Measurements from ENCODE around the gene RTL5. TPM values are rescaled to one million over a fixed set of nuclear protein-coding genes. Genes with fewer than 3 reads are reported as not detected.

The RTL5 gene
- total and polyA plus RNA-seq, 2 experiments from 2014 or later = 0.31 to 0.94 TPM

DNA sequence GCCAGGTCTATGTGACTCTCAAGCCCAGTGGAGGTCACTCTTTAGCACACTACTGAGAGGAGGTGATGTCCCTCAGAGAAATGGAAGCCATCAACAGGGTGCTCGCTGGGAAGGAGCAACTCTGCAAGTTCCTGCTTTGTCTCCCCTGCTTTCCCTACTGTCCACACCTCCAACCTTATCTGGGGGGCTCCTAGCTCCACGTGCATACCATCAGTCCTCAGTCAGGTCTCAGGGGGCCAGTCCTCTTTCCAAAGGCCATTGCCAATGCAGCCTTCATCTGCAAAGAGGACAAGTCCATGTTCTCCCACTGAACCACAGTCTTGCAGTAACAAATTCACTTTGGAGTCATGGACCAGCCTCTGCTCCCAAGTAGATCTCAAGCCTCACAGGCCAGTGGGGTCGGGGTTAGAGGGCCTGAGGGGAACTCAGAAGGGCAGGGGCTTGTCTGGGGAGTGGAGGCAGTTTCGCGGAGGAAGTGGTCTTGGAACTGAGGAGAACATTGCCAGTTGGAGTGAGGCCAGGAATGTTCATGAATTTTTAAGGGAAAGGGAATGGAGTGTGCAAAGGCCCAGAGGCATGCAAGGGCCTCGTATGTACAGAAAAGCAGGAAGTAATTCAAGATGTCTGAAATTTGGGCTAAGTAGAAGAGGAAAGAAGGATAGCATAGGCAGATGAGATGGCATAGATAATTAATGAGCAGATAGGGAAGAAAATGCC lies 8.9 kb downstream of the RTL5 start (continued):
- TF ChIP-seq, protein P1, sequence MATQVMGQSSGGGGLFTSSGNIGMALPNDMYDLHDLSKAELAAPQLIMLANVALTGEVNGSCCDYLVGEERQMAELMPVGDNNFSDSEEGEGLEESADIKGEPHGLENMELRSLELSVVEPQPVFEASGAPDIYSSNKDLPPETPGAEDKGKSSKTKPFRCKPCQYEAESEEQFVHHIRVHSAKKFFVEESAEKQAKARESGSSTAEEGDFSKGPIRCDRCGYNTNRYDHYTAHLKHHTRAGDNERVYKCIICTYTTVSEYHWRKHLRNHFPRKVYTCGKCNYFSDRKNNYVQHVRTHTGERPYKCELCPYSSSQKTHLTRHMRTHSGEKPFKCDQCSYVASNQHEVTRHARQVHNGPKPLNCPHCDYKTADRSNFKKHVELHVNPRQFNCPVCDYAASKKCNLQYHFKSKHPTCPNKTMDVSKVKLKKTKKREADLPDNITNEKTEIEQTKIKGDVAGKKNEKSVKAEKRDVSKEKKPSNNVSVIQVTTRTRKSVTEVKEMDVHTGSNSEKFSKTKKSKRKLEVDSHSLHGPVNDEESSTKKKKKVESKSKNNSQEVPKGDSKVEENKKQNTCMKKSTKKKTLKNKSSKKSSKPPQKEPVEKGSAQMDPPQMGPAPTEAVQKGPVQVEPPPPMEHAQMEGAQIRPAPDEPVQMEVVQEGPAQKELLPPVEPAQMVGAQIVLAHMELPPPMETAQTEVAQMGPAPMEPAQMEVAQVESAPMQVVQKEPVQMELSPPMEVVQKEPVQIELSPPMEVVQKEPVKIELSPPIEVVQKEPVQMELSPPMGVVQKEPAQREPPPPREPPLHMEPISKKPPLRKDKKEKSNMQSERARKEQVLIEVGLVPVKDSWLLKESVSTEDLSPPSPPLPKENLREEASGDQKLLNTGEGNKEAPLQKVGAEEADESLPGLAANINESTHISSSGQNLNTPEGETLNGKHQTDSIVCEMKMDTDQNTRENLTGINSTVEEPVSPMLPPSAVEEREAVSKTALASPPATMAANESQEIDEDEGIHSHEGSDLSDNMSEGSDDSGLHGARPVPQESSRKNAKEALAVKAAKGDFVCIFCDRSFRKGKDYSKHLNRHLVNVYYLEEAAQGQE (IDR thresholded peaks at IDR 0.05; ENCODE audit: unreplicated experiment) = no peak
- TF ChIP-seq EZH2 (IDR thresholded peaks at IDR 0.05; ENCODE audit: low read depth, unreplicated experiment) (no peak), CREB1 (CRISPR knock-in tag; IDR thresholded peaks at IDR 0.05; ENCODE audit: low read depth) (no peak)
- TF ChIP-seq, protein P2, sequence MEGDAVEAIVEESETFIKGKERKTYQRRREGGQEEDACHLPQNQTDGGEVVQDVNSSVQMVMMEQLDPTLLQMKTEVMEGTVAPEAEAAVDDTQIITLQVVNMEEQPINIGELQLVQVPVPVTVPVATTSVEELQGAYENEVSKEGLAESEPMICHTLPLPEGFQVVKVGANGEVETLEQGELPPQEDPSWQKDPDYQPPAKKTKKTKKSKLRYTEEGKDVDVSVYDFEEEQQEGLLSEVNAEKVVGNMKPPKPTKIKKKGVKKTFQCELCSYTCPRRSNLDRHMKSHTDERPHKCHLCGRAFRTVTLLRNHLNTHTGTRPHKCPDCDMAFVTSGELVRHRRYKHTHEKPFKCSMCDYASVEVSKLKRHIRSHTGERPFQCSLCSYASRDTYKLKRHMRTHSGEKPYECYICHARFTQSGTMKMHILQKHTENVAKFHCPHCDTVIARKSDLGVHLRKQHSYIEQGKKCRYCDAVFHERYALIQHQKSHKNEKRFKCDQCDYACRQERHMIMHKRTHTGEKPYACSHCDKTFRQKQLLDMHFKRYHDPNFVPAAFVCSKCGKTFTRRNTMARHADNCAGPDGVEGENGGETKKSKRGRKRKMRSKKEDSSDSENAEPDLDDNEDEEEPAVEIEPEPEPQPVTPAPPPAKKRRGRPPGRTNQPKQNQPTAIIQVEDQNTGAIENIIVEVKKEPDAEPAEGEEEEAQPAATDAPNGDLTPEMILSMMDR (conservative IDR thresholded peaks at IDR 0.05; ENCODE audit: low read depth in 2 of 2) = no peak
- TF ChIP-seq, protein P3, sequence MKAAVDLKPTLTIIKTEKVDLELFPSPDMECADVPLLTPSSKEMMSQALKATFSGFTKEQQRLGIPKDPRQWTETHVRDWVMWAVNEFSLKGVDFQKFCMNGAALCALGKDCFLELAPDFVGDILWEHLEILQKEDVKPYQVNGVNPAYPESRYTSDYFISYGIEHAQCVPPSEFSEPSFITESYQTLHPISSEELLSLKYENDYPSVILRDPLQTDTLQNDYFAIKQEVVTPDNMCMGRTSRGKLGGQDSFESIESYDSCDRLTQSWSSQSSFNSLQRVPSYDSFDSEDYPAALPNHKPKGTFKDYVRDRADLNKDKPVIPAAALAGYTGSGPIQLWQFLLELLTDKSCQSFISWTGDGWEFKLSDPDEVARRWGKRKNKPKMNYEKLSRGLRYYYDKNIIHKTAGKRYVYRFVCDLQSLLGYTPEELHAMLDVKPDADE (IDR thresholded peaks at IDR 0.05) = no peak

DNA sequence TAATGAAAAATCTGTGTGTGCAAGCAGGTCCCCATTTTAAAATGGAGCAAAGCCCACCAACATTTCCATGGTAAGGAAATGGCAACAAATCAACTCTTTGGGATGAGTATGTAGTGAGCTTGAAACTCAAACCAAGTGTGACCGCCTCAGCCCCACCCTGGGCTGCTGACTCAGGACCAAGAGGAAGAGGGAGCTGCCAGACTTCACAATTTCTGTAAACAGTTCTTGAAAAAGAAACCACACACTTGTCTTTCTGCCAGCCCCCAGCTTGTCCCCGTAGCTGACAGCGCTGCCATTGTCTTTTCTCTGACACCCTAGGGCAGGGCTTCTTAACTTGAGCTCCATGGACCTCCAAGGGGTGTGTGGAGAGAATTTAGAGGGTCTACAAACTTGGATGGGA lies 10.3 kb downstream of the RTL5 start:
- Histone ChIP-seq H3K27ac (ENCODE audit: low read depth) (no peak overlapping the region), H3F3A (replicated peaks; ENCODE audit: low read depth) (no peaks in the 10 kb centered on the region), H3K4me2 (no peak overlapping the region), H2AFZ (no peak overlapping the region), H3K4me1 (ENCODE audit: insufficient read depth) (peaks cover 3% of the 10 kb centered on the region), H3K36me3 (ENCODE audit: insufficient read depth) (no peaks in the 10 kb centered on the region), H3K9me2 (ENCODE audit: insufficient read depth) (no peaks in the 10 kb centered on the region), H3K4me3 (no peak overlapping the region), H3K79me2 (replicated peaks; ENCODE audit: insufficient read depth) (no peaks in the 10 kb centered on the region), H3K27me3 (ENCODE audit: insufficient read depth) (no peaks in the 10 kb centered on the region), H4K20me1 (replicated peaks; ENCODE audit: insufficient read depth) (no peaks in the 10 kb centered on the region)
- Mint-ChIP-seq H3K9me3 (no peaks in the 10 kb centered on the region; the same call in 2 of the 3 replicates), H3K4me1 (peaks cover 33% of the 10 kb centered on the region), H3K36me3 (ENCODE audit: low read depth) (peaks cover 4% of the 10 kb centered on the region; the same call in 1 of the 3 replicates), H3K27me3 (ENCODE audit: insufficient read depth, low read depth, poor library complexity) (peaks cover 2% of the 10 kb centered on the region), H3K27ac (no peak overlapping the region), H3K4me3 (no peak overlapping the region)
- ATAC-seq (no peak), DNase-seq (ENCODE audit: low spot score) (no peak)
- TF ChIP-seq, protein P4, sequence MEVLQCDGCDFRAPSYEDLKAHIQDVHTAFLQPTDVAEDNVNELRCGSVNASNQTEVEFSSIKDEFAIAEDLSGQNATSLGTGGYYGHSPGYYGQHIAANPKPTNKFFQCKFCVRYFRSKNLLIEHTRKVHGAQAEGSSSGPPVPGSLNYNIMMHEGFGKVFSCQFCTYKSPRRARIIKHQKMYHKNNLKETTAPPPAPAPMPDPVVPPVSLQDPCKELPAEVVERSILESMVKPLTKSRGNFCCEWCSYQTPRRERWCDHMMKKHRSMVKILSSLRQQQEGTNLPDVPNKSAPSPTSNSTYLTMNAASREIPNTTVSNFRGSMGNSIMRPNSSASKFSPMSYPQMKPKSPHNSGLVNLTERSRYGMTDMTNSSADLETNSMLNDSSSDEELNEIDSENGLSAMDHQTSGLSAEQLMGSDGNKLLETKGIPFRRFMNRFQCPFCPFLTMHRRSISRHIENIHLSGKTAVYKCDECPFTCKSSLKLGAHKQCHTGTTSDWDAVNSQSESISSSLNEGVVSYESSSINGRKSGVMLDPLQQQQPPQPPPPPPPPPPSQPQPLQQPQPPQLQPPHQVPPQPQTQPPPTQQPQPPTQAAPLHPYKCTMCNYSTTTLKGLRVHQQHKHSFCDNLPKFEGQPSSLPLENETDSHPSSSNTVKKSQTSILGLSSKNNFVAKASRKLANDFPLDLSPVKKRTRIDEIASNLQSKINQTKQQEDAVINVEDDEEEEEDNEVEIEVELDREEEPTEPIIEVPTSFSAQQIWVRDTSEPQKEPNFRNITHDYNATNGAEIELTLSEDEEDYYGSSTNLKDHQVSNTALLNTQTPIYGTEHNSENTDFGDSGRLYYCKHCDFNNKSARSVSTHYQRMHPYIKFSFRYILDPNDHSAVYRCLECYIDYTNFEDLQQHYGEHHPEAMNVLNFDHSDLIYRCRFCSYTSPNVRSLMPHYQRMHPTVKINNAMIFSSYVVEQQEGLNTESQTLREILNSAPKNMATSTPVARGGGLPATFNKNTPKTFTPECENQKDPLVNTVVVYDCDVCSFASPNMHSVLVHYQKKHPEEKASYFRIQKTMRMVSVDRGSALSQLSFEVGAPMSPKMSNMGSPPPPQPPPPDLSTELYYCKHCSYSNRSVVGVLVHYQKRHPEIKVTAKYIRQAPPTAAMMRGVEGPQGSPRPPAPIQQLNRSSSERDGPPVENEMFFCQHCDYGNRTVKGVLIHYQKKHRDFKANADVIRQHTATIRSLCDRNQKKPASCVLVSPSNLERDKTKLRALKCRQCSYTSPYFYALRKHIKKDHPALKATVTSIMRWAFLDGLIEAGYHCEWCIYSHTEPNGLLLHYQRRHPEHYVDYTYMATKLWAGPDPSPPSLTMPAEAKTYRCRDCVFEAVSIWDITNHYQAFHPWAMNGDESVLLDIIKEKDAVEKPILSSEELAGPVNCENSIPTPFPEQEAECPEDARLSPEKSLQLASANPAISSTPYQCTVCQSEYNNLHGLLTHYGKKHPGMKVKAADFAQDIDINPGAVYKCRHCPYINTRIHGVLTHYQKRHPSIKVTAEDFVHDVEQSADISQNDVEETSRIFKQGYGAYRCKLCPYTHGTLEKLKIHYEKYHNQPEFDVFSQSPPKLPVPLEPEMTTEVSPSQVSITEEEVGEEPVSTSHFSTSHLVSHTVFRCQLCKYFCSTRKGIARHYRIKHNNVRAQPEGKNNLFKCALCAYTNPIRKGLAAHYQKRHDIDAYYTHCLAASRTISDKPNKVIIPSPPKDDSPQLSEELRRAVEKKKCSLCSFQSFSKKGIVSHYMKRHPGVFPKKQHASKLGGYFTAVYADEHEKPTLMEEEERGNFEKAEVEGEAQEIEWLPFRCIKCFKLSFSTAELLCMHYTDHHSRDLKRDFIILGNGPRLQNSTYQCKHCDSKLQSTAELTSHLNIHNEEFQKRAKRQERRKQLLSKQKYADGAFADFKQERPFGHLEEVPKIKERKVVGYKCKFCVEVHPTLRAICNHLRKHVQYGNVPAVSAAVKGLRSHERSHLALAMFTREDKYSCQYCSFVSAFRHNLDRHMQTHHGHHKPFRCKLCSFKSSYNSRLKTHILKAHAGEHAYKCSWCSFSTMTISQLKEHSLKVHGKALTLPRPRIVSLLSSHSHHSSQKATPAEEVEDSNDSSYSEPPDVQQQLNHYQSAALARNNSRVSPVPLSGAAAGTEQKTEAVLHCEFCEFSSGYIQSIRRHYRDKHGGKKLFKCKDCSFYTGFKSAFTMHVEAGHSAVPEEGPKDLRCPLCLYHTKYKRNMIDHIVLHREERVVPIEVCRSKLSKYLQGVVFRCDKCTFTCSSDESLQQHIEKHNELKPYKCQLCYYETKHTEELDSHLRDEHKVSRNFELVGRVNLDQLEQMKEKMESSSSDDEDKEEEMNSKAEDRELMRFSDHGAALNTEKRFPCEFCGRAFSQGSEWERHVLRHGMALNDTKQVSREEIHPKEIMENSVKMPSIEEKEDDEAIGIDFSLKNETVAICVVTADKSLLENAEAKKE (CRISPR knock-in tag; IDR thresholded peaks at IDR 0.05) = no peak
- no peak for TF ChIP-seq CREB1 (CRISPR knock-in tag; IDR thresholded peaks at IDR 0.05; ENCODE audit: low read depth)
- TF ChIP-seq, protein P3 (IDR thresholded peaks at IDR 0.05) = no peak
- no peak for TF ChIP-seq STAT1 (IDR thresholded peaks at IDR 0.05; ENCODE audit: unreplicated experiment)
- TF ChIP-seq NANOG (IDR thresholded peaks at IDR 0.05; ENCODE audit: borderline replicate concordance) = no peak

All from GM23338 (cell line).